Hippocampal formation (tissue), 2 donors: ENCODE measurements around the gene JAZF1.
"Not testable (repeated sequence)": the region's sequence is repeated elsewhere in the genome, so short reads cannot be mapped to it uniquely, and the experiment has no call there.

Experiments used
- DNase-seq, 2 donors: peaks; one replicate each; lab custom pipeline; 2025; lab: John Stamatoyannopoulos, UW

Gene JAZF1

GRCh38 chr7:27941522-27941921, 239.1 kb downstream of the JAZF1 start:
- DNase-seq, result no peak

- peak; percentile 75 to 84 for DNase-seq
Observed at GRCh38 chr7:27940341-27940740, 240.3 kb downstream of the JAZF1 start.

- no peak for DNase-seq
Observed at GRCh38 chr7:27939893-27940292, 240.7 kb downstream of the JAZF1 start.

- DNase-seq, result no peak
Observed at GRCh38 chr7:27936768-27937102, 243.9 kb downstream of the JAZF1 start.

- no peak for DNase-seq
Observed at GRCh38 chr7:27936047-27936767, 244.4 kb downstream of the JAZF1 start.

- no peak for DNase-seq
Observed at GRCh38 chr7:27933671-27934565, 246.7 kb downstream of the JAZF1 start.

GRCh38 chr7:27930910-27931476, 249.6 kb downstream of the JAZF1 start:
- no peak for DNase-seq

- DNase-seq, result no peak
Observed at GRCh38 chr7:27929127-27929526, 251.5 kb downstream of the JAZF1 start.

- DNase-seq, result no peak
Observed at GRCh38 chr7:27928001-27928400, 252.6 kb downstream of the JAZF1 start.

GRCh38 chr7:27925573-27926201, 254.9 kb downstream of the JAZF1 start:
- no peak for DNase-seq

- no peak for DNase-seq
Observed at GRCh38 chr7:27923642-27923980, 257.0 kb downstream of the JAZF1 start.

- no peak for DNase-seq
Observed at GRCh38 chr7:27922907-27923641, 257.5 kb downstream of the JAZF1 start.

- not testable (repeated sequence) for DNase-seq
Observed at GRCh38 chr7:27922389-27922788, 258.2 kb downstream of the JAZF1 start.

GRCh38 chr7:27921081-27921836, 259.3 kb downstream of the JAZF1 start:
- peak; percentile 24 to 74 for DNase-seq

GRCh38 chr7:27920281-27920946, 260.2 kb downstream of the JAZF1 start:
- DNase-seq, result no peak

GRCh38 chr7:27918503-27918902, 262.1 kb downstream of the JAZF1 start:
- no peak for DNase-seq

- DNase-seq, result no peak
Observed at GRCh38 chr7:27917774-27918314, 262.8 kb downstream of the JAZF1 start.

GRCh38 chr7:27917119-27917518, 263.5 kb downstream of the JAZF1 start:
- DNase-seq, result no peak

- no peak for DNase-seq
Observed at GRCh38 chr7:27916372-27916771, 264.2 kb downstream of the JAZF1 start.

GRCh38 chr7:27914409-27914808, 266.2 kb downstream of the JAZF1 start:
- no peak for DNase-seq
